ENCODE measurements around the gene HS3ST3A1.

The HS3ST3A1 gene

GRCh38 chr17:13490427-13490826 lies 111.3 kb downstream of the HS3ST3A1 start:
- ChIA-PET POLR2A (ENCODE audit: low non-redundant PET) (no interaction called here), CTCF (no interaction called here)
- no peak overlapping the region for H3K27ac ChIP-seq
- TF ChIP-seq CTCF (conservative IDR thresholded peaks at IDR 0.05; ENCODE audit: low read depth), result no peak
- no peak for DNase-seq (ENCODE audit: low spot score)

- no peak overlapping the region for H3K27ac ChIP-seq
- ChIA-PET POLR2A (ENCODE audit: low non-redundant PET) (no interaction called here), CTCF (interaction anchor here (0.5 kb wide), 1 partner anchor 454 kb away, joined by 5 read pairs; no protein-coding TSS in a partner anchor)
- DNase-seq (ENCODE audit: low spot score), result no peak
- no peak for TF ChIP-seq CTCF (conservative IDR thresholded peaks at IDR 0.05; ENCODE audit: low read depth)
Observed at GRCh38 chr17:13485327-13485726, 116.4 kb downstream of the HS3ST3A1 start.

GRCh38 chr17:13484020-13484419 lies 117.7 kb downstream of the HS3ST3A1 start:
- DNase-seq (ENCODE audit: low spot score), result no peak
- CTCF ChIA-PET, result no interaction called here

GRCh38 chr17:13480877-13481276 lies 120.9 kb downstream of the HS3ST3A1 start:
- no peak for TF ChIP-seq CTCF (conservative IDR thresholded peaks at IDR 0.05; ENCODE audit: low read depth)
- ChIA-PET CTCF (interaction anchor here (0.6 kb wide), 1 partner anchor 969 kb away, joined by 4 read pairs; no protein-coding TSS in a partner anchor), POLR2A (ENCODE audit: low non-redundant PET) (no interaction called here)
- no peak overlapping the region for H3K27ac ChIP-seq
- no peak for DNase-seq (ENCODE audit: low spot score)

More at GRCh38 chr17:13484020-13484419, 117.7 kb downstream of the HS3ST3A1 start:
- no peak overlapping the region for H3K27ac ChIP-seq
- POLR2A ChIA-PET (ENCODE audit: low non-redundant PET), result no interaction called here
- no peak for TF ChIP-seq CTCF (conservative IDR thresholded peaks at IDR 0.05; ENCODE audit: low read depth)

- DNase-seq (ENCODE audit: low spot score), result no peak
- H3K27ac ChIP-seq, result no peak overlapping the region
- TF ChIP-seq CTCF (conservative IDR thresholded peaks at IDR 0.05; ENCODE audit: low read depth), result no peak
- POLR2A ChIA-PET (ENCODE audit: low non-redundant PET), result no interaction called here
- CTCF ChIA-PET, result interaction anchor here (0.6 to 0.7 kb wide), 2 partner anchors 310 to 745 kb away, joined by 4 to 6 read pairs; no protein-coding TSS in a partner anchor
Observed at GRCh38 chr17:13478326-13478830, 123.4 kb downstream of the HS3ST3A1 start.

GRCh38 chr17:13477180-13477611 lies 124.5 kb downstream of the HS3ST3A1 start:
- POLR2A ChIA-PET (ENCODE audit: low non-redundant PET), result no interaction called here
- no peak overlapping the region for H3K27ac ChIP-seq
- CTCF ChIA-PET, result no interaction called here
- no peak for DNase-seq (ENCODE audit: low spot score)
- TF ChIP-seq CTCF (conservative IDR thresholded peaks at IDR 0.05; ENCODE audit: low read depth), result no peak
